Memory B cell (primary cell): ENCODE data around the gene STK16.

ENCODE experiments used
- ATAC-seq: fragments of 150-1000 bp; cut with Tn5 transposase; 2 replicates; pipeline ENCODE4 v1.10.0; 2021; ENCODE audit warnings: low read depth, mild to moderate bottlenecking, moderate library complexity
- DNase-seq, 2 donors: peaks; one replicate each; pipeline ENCODE4 v3.0.0; 2022; ENCODE audit warnings: low spot score in 2 of 2
- H3K27ac Mint-ChIP-seq: one replicate; pipeline ENCODE4 v1.8.0; 2022; ENCODE audit warnings: mild to moderate bottlenecking, moderate library complexity, mixed read lengths
- H3K27me3 Mint-ChIP-seq: one replicate; pipeline ENCODE4 v1.8.0; 2022; ENCODE audit warnings: mixed read lengths
- H3K36me3 Mint-ChIP-seq: one replicate; pipeline ENCODE4 v1.8.0; 2022; ENCODE audit warnings: mild to moderate bottlenecking, mixed read lengths
- H3K4me1 Mint-ChIP-seq: one replicate; pipeline ENCODE4 v1.8.0; 2022; ENCODE audit warnings: mixed read lengths
- H3K4me3 Mint-ChIP-seq: one replicate; pipeline ENCODE4 v1.8.0; 2022; ENCODE audit warnings: mild to moderate bottlenecking, moderate library complexity, mixed read lengths
- H3K9me3 Mint-ChIP-seq: one replicate; pipeline ENCODE4 v1.8.0; 2022; ENCODE audit warnings: mixed read lengths

The STK16 gene

DNA sequence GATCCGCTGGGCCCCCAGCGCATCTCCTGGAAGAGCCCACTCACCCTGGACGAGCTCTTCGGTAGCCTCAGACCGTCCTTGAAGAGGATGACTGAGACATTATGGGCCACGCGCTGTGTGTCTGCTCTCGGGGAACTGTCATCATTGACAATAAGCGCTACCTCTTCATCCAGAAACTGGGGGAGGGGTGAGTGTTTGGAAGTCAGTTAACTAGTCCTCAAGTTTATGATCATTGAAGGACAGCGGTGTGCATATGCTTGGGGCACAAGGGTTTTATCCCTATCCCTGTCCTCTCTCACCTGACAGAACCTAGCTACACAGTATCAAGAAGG is 586 bp downstream of the STK16 start:
- H3K27me3 Mint-ChIP-seq, result no peaks in the 10 kb centered on the region
- no peak for DNase-seq
- H3K4me1 Mint-ChIP-seq, result peaks cover 43% of the 10 kb centered on the region
- H3K36me3 Mint-ChIP-seq, result peaks cover 14% of the 10 kb centered on the region
- ATAC-seq, result no peak
- H3K9me3 Mint-ChIP-seq, result no peaks in the 10 kb centered on the region
- peak overlapping the region; percentile 93 for H3K27ac Mint-ChIP-seq
- peak overlapping the region; percentile 88 for H3K4me3 Mint-ChIP-seq

DNA sequence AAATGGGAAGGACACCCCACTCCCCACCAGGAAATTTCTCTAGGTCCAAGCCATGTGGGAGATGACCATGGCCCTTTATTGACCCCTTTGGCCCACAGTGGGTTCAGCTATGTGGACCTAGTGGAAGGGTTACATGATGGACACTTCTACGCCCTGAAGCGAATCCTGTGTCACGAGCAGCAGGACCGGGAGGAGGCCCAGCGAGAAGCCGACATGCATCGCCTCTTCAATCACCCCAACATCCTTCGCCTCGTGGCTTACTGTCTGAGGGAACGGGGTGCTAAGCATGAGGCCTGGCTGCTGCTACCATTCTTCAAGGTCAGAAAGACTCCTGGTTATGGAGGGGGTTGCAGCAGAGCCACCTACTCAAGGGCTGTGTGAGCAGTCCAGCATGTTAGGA is 1.3 kb downstream of the STK16 start:
- Mint-ChIP-seq H3K36me3 (peaks cover 18% of the 10 kb centered on the region), H3K4me1 (peaks cover 50% of the 10 kb centered on the region), H3K27me3 (no peaks in the 10 kb centered on the region), H3K4me3 (peak overlapping the region; percentile 41), H3K9me3 (no peaks in the 10 kb centered on the region), H3K27ac (peak overlapping the region; percentile 93)
- DNase-seq, result no peak
- ATAC-seq, result no peak

DNA sequence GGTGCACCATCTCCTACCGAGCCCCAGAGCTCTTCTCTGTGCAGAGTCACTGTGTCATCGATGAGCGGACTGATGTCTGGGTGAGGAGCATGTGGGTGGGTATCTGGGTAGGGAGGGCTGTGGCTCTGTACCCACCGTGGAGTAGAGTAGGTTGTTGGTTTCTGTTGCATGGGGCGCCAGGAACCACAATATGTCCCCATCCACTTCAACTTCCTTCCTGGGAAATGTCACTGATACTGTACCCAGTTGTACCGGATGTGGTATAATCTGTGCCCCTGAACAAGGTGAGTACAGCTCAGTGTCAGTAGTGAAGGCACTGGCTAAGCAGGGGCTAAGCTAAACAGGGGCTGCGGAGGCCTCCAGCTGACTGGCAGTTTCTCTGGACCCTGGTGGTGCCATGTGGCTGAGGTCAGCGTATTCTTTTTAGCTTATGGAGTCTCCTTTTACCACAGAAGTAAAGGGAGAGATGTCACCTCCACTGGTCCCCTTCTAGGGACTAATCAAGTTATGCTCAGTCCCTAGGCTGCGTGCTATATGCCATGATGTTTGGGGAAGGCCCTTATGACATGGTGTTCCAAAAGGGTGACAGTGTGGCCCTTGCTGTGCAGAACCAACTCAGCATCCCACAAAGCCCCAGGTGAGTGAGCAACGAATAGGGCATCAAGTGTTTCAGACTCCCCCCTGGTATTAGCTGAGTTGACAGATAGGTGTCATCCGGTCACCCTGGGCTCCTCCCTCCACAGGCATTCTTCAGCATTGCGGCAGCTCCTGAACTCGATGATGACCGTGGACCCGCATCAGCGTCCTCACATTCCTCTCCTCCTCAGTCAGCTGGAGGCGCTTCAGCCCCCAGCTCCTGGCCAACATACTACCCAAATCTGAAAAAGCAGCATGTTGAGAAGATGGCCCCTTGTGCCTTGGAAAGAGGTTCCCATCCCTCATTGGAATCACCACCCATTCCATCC is 2.7 kb downstream of the STK16 start:
- no peaks in the 10 kb centered on the region for H3K27me3 Mint-ChIP-seq
- peak; percentile 48 for ATAC-seq

DNA sequence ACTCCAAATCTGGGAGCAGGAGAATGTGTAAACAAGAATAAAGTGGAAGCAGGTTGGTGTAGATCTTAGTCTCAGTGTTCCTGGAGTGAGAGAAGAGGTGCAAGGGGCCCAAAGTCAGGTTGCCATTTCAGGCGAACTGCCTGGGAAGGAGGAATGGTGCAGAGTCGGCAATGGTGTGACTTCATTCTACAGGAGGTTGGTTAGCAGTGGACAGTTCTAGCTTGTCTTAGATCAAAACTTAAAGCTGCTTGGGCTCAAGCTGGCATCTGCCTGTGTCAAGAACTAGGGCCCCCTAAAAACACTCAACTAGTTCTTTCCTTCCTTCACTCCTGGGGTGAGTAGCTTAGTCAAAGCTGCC is 3.5 kb downstream of the STK16 start:
- DNase-seq (no peak), ATAC-seq (no peak)
- H3K27ac Mint-ChIP-seq, result peak overlapping the region; percentile 85
- H3K36me3 Mint-ChIP-seq, result peaks cover 22% of the 10 kb centered on the region
- H3K27me3 Mint-ChIP-seq, result no peaks in the 10 kb centered on the region
- H3K9me3 Mint-ChIP-seq, result no peaks in the 10 kb centered on the region
- peaks cover 59% of the 10 kb centered on the region for H3K4me1 Mint-ChIP-seq
- peak overlapping the region; percentile 82 for H3K4me3 Mint-ChIP-seq

More for the DNA sequence above, 2.7 kb downstream of the STK16 start:
- no peaks in the 10 kb centered on the region for H3K9me3 Mint-ChIP-seq
- H3K4me3 Mint-ChIP-seq, result peak overlapping the region; percentile 82
- no peak for DNase-seq
- peaks cover 59% of the 10 kb centered on the region for H3K4me1 Mint-ChIP-seq
- H3K36me3 Mint-ChIP-seq, result peaks cover 22% of the 10 kb centered on the region
- H3K27ac Mint-ChIP-seq, result peak overlapping the region; percentile 85

DNA sequence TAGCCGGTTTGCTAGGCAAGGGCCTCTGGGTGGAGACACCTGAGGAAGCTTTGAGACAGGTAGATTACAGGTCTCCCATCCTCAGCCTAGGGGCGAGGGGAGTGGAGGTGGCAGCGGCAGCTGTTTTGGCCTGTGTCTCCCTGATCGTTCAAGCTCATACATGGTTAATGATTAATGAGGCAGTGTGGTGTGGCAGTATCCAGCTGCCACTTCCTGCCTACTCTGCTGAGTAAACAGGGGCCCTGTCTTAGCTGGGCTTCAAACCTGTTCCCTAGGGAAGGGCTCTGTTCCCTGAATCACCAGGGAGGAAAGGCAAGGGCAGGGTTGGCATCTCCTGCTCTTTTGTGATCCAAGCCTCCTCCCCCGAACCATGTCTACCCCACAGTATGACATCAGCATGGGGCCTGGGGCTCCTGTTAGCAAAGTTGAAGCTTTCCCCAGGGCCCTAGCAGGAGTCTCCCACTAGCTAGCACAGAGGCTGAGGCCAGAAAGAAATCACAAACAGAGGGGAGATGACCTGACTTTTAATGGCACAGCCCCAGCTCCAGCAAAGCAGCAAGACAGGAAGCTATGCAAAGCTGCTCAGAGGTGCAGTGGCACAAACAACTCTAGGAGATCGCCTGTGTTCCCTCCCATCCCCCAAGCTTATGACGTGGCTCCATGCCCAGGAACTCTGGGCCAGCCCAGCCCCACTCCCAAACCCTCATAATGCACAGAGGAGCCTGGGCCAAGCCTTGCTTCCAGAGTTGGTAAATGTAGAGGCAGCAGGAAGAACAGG is 4.1 kb downstream of the STK16 start:
- Mint-ChIP-seq H3K9me3 (no peaks in the 10 kb centered on the region), H3K27me3 (no peaks in the 10 kb centered on the region), H3K27ac (peak overlapping the region; percentile 85), H3K4me3 (peak overlapping the region; percentile 82), H3K36me3 (peaks cover 22% of the 10 kb centered on the region), H3K4me1 (peaks cover 59% of the 10 kb centered on the region)
- ATAC-seq (peak; percentile 8), DNase-seq (no peak)

DNA sequence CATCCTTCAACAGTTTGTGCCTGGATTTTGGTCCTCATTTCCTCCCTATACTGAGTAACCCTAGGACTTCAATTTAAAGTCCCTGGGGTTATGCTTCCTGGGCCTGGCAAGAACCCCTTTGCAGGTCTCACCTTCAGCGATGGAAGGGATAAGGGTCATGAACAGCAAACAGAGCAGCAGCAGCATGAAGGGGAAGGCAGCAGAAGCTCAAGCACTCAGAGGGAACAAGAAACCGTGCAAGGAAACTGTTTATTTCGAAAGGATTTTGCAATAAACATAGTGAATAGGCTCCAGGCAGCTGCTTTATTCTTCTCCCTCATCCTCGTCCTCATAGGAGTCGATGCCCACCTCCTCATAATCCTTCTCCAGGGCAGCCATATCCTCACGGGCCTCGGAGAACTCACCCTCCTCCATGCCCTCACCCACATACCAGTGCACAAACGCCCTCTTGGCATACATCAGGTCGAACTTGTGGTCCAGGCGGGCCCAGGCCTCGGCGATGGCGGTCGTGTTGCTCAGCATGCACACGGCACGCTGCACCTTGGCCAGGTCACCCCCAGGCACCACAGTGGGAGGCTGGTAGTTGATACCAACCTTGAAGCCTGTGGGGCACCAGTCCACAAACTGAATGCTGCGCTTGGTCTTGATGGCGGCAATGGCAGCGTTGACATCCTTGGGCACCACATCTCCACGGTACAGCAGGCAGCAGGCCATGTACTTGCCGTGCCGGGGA is 4.9 kb downstream of the STK16 start:
- no peaks in the 10 kb centered on the region for H3K9me3 Mint-ChIP-seq
- no peak for ATAC-seq
- H3K36me3 Mint-ChIP-seq, result peaks cover 22% of the 10 kb centered on the region
- H3K27ac Mint-ChIP-seq, result peak overlapping the region; percentile 85
- H3K27me3 Mint-ChIP-seq, result no peaks in the 10 kb centered on the region
- H3K4me3 Mint-ChIP-seq, result peak overlapping the region; percentile 82
- peaks cover 63% of the 10 kb centered on the region for H3K4me1 Mint-ChIP-seq
- no peak for DNase-seq

DNA sequence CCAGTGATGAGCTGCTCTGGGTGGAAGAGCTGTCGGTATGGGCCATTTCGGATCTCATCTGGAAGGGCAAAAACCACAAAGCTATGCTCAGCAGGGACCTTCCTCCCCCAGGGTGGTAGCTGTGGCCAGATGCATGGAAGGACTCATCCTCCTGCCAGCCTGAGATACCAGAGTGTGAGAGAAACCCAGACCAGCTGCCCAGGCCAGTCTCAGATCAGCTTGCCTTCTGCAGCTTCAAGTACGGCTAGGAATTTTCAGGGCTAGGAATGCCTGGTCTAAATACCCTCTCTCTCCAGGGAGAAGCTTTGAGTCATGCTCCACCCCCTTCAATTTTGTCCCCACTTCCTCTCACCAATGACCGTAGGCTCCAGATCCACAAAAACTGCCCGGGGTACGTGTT is 6.4 kb downstream of the STK16 start:
- H3K4me3 Mint-ChIP-seq, result peak overlapping the region; percentile 82
- no peak overlapping the region for H3K27ac Mint-ChIP-seq
- H3K27me3 Mint-ChIP-seq, result no peaks in the 10 kb centered on the region
- peaks cover 60% of the 10 kb centered on the region for H3K4me1 Mint-ChIP-seq
- ATAC-seq (no peak), DNase-seq (no peak)
- no peaks in the 10 kb centered on the region for H3K9me3 Mint-ChIP-seq
- H3K36me3 Mint-ChIP-seq, result peaks cover 22% of the 10 kb centered on the region

DNA sequence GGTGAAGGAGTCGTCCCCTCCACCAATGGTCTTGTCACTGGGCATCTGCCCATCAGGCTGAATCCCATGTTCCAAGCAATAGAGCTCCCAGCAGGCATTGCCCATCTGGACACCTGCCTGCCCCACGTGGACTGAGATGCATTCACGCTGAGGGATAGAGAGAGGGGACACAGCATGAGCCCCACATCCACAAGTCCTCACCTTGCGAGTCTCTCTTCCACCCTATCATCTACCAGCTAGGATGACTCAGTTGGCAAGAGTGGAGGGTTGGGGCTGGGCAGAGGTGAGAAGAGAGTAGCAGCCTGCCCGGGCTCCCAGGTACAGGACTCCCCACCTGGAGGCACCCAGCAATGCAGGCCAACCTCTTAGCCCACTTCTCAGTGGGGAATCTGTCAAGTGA is 6.8 kb downstream of the STK16 start:
- Mint-ChIP-seq H3K9me3 (no peaks in the 10 kb centered on the region), H3K4me1 (peaks cover 56% of the 10 kb centered on the region), H3K27ac (peak overlapping the region; percentile 91), H3K36me3 (peaks cover 22% of the 10 kb centered on the region), H3K4me3 (peak overlapping the region; percentile 82), H3K27me3 (no peaks in the 10 kb centered on the region)
- DNase-seq (no peak), ATAC-seq (no peak)

DNA sequence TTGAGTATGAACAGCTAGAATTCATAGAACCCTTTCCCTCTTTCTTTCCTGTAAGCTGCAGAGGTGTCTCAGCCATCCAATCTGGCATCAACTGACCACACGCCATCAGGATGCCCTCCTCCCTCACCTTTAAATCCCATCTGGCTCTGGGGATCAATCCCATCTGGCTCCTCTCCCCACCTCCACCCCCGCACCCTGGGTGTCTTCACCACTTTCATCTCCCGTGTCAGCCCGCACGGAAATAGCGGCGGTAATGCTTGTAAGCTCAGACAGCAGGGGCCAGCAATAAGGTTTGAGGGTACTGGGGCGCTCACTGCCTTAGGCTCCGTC is 7.3 kb downstream of the STK16 start:
- Mint-ChIP-seq H3K9me3 (no peaks in the 10 kb centered on the region), H3K27ac (peak overlapping the region; percentile 91), H3K4me3 (peak overlapping the region; percentile 82), H3K4me1 (peaks cover 51% of the 10 kb centered on the region), H3K27me3 (no peaks in the 10 kb centered on the region), H3K36me3 (peaks cover 22% of the 10 kb centered on the region)
- DNase-seq (no peak), ATAC-seq (no peak)

DNA sequence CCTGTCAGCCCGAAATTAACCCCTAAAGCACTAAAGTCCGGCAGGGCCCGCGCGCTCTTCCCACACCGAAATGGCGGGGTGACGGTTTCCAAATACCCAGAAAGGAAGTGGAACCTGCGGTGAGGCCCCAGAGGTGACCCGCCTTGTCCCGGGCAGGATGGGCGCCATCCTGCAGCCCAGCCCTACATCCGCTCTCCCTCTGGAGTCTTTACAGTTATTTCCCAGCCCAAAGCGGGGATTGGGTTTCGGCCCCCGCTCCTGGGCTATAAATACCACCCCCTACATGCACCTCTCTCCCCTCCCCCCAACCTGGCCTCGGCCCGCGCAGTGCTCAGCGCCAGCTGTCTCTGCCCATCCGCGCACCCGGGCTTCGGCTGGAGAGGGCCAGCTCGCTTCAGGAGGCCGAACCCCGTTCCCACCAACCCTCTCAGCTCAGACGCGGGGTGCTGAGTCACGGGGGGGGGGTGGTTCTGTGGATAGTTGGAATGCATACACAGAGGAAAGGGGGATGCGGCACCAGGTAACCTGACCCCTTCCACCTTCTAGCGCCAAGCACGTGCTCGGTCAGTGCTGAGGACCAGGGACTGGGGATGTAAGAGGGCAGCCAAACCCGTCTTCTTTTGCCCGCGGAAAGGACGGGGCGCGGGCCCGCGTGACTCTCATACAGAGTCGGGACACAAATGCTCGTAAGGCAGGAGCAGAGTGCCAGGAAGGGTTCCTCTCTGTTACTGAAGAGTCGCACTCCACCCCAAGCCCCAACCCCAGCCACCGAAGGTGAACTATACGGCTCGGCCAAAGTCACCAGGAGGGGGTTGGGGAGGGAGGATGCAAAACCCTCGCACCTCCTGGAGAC is 7.8 kb downstream of the STK16 start, which contains the start of gene TUBA4B:
Gene TUBA4B (plus strand): TSS at position 344 of the 853 bp plus-strand sequence. CDS start 165 bp downstream, at position 509.
- ATAC-seq, result peak; percentile 28
- Mint-ChIP-seq H3K27me3 (no peaks in the 10 kb centered on the region), H3K9me3 (no peaks in the 10 kb centered on the region), H3K4me1 (peaks cover 45% of the 10 kb centered on the region), H3K27ac (peak within 1 kb of the TSS; percentile 91), H3K4me3 (peak within 1 kb of the TSS; percentile 82), H3K36me3 (peaks cover 19% of the 10 kb centered on the region)
- DNase-seq, result peak in 1 of 2 donors; percentile 35

DNA sequence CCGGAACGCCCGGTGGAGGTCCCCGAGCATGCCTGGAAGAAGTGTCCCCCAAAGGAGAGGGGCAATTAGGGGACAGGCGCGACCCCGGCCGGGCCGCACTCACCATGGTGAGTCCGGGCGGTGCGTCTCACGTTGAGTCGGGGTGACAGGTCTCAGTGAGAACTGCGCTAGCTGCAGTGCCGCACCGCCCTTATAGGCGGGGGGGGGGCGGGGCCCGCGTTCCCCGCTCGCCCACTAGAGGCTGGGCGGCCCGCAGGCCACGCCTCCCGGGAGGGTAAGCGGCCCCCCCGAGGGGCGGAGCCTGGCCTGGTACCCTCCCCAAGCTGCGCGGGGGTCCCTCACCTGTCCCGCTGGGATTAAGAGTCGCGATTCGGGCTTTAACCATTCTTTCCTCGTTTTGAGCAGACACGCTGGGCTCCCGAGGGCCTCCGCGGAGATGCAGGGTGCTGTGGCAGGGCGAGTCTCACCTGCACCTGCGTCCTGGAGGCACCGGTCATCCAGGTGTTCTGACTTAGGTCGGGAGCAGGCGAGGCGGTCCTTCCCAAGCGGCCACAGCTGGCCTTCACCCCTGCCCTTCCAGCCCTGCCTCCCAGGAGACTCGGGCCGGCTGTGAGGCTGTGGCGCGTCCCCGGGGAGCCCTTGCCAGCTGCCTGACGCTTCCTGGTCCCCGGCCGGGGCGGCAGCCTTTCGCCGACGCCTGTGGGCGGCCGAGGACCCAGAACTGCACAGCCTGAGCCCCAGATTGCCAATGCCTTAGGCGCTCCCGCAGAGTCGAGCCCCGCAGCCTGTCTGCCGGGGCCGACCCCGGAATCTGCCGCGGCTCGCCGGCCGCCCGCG is 8.7 kb downstream of the STK16 start, which contains the start of gene TUBA4A:
Gene TUBA4A (minus strand): TSS at position 166 of the 837 bp plus-strand sequence. CDS start 60 bp downstream, at position 106.
- peak within 1 kb of the TSS; percentile 91 for H3K27ac Mint-ChIP-seq
- H3K9me3 Mint-ChIP-seq, result no peaks in the 10 kb centered on the region
- peaks cover 41% of the 10 kb centered on the region for H3K4me1 Mint-ChIP-seq
- DNase-seq (peak; percentile 89 to 91), ATAC-seq (peak; percentile 78)
- peak within 1 kb of the TSS; percentile 82 for H3K4me3 Mint-ChIP-seq
- no peaks in the 10 kb centered on the region for H3K27me3 Mint-ChIP-seq
- H3K36me3 Mint-ChIP-seq, result peaks cover 18% of the 10 kb centered on the region

DNA sequence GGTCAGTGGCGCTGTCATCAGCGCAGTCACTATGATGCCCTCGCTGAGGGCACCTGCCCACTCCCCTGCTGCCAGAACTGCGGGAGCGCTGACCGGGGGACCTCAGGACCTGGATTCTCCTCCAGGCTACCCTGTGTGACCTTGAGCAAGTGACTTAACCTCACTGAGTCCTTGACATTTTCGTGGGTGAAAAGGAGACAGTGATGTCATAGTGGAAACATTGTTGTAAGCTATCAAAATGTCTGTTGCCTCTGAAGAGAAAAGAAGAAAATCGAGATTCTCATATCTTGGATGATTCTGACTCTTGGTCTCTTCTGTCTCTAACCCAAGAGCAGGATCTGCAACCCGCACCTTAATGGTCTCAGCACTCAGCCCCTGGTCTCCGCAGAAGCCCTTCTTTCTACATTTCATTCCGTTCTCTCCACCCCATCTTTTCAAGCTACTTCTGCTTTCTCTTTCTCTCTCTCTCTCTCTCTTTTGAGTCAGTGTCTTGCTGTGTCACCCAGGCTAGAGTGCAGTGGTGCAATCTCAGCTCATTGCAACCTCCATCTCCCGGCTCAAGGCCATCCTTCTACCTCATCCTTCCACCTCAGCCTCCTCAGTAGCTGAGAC is 9.4 kb downstream of the STK16 start:
- peak in 1 of 2 donors; percentile 54 for DNase-seq
- Mint-ChIP-seq H3K27me3 (no peaks in the 10 kb centered on the region), H3K27ac (peak overlapping the region; percentile 91), H3K9me3 (no peaks in the 10 kb centered on the region), H3K36me3 (peaks cover 19% of the 10 kb centered on the region), H3K4me1 (peaks cover 34% of the 10 kb centered on the region), H3K4me3 (peak overlapping the region; percentile 82)
- ATAC-seq, result peak; percentile 45
